Pancreas (tissue), 10 donors: Measurements from ENCODE around the gene PEX7. TPM values are rescaled to one million over a fixed set of nuclear protein-coding genes. Genes with fewer than 3 reads are reported as not detected.
A peak's percentile ranks its signal among the peaks of the same experiment; 100 is the strongest.

Source experiments
- ATAC-seq, 4 donors: fragments of 200-7000 bp; cut with Tn5 transposase; one replicate each; pipeline versions ENCODE4 v1.8.0 to v1.9.1; 2020; ENCODE audit warnings: mild to moderate bottlenecking in 4 of 4, moderate library complexity in 4 of 4
- DNase-seq, 6 donors: peaks; one replicate each; pipeline ENCODE4 v3.0.0-alpha.2; 2020
- FAIRE-seq: peaks from 2 replicates; lab custom pipeline; 2012; peaks lifted over from hg19 to GRCh38; lab: Jason Lieb, UNC
- H3K27ac ChIP-seq, 4 donors: fragments of 200-600 bp; sonication (generic); 1 replicate in 3 of 4; 2 replicates in 1 of 4; pipeline versions ENCODE4 v1.5.0 to v1.8.0; 2020
- H3K27me3 ChIP-seq, 4 donors: fragments of 200-600 bp; one replicate each; pipeline ENCODE4 v1.8.0; 2021
- H3K36me3 ChIP-seq, 3 donors: fragments of 200-600 bp; sonication (generic) in 1 of 3; one replicate each; pipeline versions ENCODE4 v1.5.0 to v1.8.0; 2020 to 2021
- H3K4me1 ChIP-seq, 3 donors: fragments of 200-600 bp; one replicate each; pipeline ENCODE4 v1.8.0; 2021
- H3K4me3 ChIP-seq, 4 donors: fragments of 200-600 bp; sonication (generic) in 2 of 4; one replicate each; pipeline versions ENCODE4 v1.5.0 to v1.8.0; 2020 to 2021
- H3K9me3 ChIP-seq, 4 donors: fragments of 200-600 bp; one replicate each; pipeline ENCODE4 v1.8.0; 2021
- WGBS, 2 donors: extraction: QIAGEN DNeasy Blood & Tissue Kit; methylation state at CpG; one replicate each; pipeline ENCODE4 v1.1.7; 2013; 5-methylcytosine and 5-hydroxymethylcytosine counted together
- intact Hi-C, 3 donors: fragments of 100-400 bp; cut with DNase I; formaldehyde crosslinking; loops; one replicate each; pipeline versions ENCODE4 v1.11.1 to v1.14.2; 2022
- polyA plus RNA-seq, 2 donors: library from polyadenylated mRNA; stranded (reverse); fragments of 200-250 nt; gene quantifications; one replicate each; pipeline ENCODE4 v1.2.3, GENCODE V29; 2013
- total RNA-seq, 6 donors: library from RNA; stranded (reverse); fragmentation: NEBNext Ultra II Directional in 4 of 6; extraction: Animal tissue kit (Norgen Biotek cat#: 25700) in 4 of 6; gene quantifications; one replicate each; pipeline versions ENCODE4 v1.2.1 to v1.2.4, GENCODE V29; 2021 to 2023
- TF ChIP-seq, protein P1 (sequence below), 4 donors: fragments of 200-600 bp; sonication (generic) in 3 of 4; IDR thresholded peaks; one replicate each; pipeline versions ENCODE4 v1.5.0 to v1.8.0; 2021; ENCODE audit warnings: antibody characterized with exemption in 4 of 4
- donor health status: healthy with polysubstance abuse.
- donor health status: DM: no; HTN: no; CAD: no; lungs with moderate emphysema.
- donor health status: DM: no; HTN: no; CAD: no.
- donor health status: control.
- donor health status: control.
- donor health status: Bipolar disorder and iron deficiency.
- donor health status: DM: yes; HTN: yes; CAD: no.
- donor health status: DM: no; HTN: no; CAD: no.
- donor health status: DM: no; HTN: no; CAD: no.
- donor health status: DM: yes; HTN: yes; CAD: no.

PEX7 gene
- total and polyA plus RNA-seq, 8 donors, result 3.9 to 9.3 (median 6.8) TPM

- Histone ChIP-seq H3K4me3 (no peak overlapping the region), H3K27me3 (peaks cover 0 to 4% (median 1%) of the 10 kb centered on the region in 4 donors), H3K27ac (no peak overlapping the region), H3K4me1 (peaks cover 0 to 9% (median 7%) of the 10 kb centered on the region in 3 donors), H3K9me3 (no peaks in the 10 kb centered on the region), H3K36me3 (no peaks in the 10 kb centered on the region)
- WGBS, 2 donors, result 78 to 81% methylated on average over 40 of the region's 40 CpGs
- intact Hi-C loops, result no loop called here
- ATAC-seq, result no peak
- TF ChIP-seq, protein P1, sequence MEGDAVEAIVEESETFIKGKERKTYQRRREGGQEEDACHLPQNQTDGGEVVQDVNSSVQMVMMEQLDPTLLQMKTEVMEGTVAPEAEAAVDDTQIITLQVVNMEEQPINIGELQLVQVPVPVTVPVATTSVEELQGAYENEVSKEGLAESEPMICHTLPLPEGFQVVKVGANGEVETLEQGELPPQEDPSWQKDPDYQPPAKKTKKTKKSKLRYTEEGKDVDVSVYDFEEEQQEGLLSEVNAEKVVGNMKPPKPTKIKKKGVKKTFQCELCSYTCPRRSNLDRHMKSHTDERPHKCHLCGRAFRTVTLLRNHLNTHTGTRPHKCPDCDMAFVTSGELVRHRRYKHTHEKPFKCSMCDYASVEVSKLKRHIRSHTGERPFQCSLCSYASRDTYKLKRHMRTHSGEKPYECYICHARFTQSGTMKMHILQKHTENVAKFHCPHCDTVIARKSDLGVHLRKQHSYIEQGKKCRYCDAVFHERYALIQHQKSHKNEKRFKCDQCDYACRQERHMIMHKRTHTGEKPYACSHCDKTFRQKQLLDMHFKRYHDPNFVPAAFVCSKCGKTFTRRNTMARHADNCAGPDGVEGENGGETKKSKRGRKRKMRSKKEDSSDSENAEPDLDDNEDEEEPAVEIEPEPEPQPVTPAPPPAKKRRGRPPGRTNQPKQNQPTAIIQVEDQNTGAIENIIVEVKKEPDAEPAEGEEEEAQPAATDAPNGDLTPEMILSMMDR (IDR thresholded peaks at IDR 0.05), result no peak
- FAIRE-seq, result no peak
- peak in 3 of 6 donors; percentile 10 to 63 (median 18) for DNase-seq
These were observed 101.7 kb downstream of the PEX7 start for GRCh38 chr6:136923954-136924673.

- H3K36me3 ChIP-seq, result no peaks in the 10 kb centered on the region
- TF ChIP-seq, protein P1 (IDR thresholded peaks at IDR 0.05), result no peak
- 92 to 96% methylated on average over 2 of the region's 2 CpGs for WGBS, 2 donors
These were observed 104.0 kb downstream of the PEX7 start for GRCh38 chr6:136926383-136926782.

DNA sequence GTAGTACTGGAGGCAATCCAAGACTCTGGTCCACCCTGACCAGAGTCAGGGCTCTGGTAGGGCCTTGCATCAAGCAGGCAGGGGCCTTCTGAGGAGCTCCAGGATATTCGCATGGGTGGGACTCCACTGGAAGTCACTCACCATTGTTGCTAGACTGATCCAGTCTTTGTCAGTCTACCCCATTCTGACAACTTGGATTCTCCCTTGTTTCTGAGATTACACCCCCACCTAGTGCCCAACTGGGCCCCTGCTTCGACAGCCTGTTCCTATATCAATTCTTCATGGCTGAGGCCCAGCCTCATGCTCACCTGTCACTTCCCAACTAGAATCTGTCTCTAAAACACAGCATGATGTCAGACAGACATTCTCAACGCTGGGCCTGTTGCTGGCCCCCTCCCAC is 104.9 kb downstream of the PEX7 start:
- H3K4me3 ChIP-seq, result no peak overlapping the region
- FAIRE-seq (no peak), DNase-seq (peak in 2 of 6 donors; percentile 5 to 17), ATAC-seq (peak in 3 of 4 donors; percentile 66 to 70 (median 66))
- H3K27ac ChIP-seq, result no peak overlapping the region
- TF ChIP-seq, protein P1 (IDR thresholded peaks at IDR 0.05), result peak in 1 of 4 donors; percentile 16
- no peaks in the 10 kb centered on the region for H3K27me3 ChIP-seq
- intact Hi-C loops, result no loop called here
- no peaks in the 10 kb centered on the region for H3K36me3 ChIP-seq
- no peaks in the 10 kb centered on the region for H3K9me3 ChIP-seq
- no peaks in the 10 kb centered on the region for H3K4me1 ChIP-seq
- WGBS, 2 donors, result 59 to 62% methylated on average over 3 of the region's 3 CpGs

More at GRCh38 chr6:136926383-136926782, 104.0 kb downstream of the PEX7 start:
- FAIRE-seq, result no peak
- no peaks in the 10 kb centered on the region for H3K9me3 ChIP-seq
- H3K27me3 ChIP-seq, result no peaks in the 10 kb centered on the region
- intact Hi-C loops, result no loop called here
- no peak overlapping the region for H3K4me3 ChIP-seq
- ATAC-seq, result no peak
- no peak for DNase-seq
- no peaks in the 10 kb centered on the region for H3K4me1 ChIP-seq
- H3K27ac ChIP-seq, result no peak overlapping the region

GRCh38 chr6:136930528-136930927 is 108.1 kb downstream of the PEX7 start:
- H3K36me3 ChIP-seq, result no peaks in the 10 kb centered on the region
- no peak for FAIRE-seq
- no peaks in the 10 kb centered on the region for H3K4me1 ChIP-seq
- H3K27me3 ChIP-seq, result no peaks in the 10 kb centered on the region
- no peaks in the 10 kb centered on the region for H3K9me3 ChIP-seq
- 93% methylated on average over 4 of the region's 4 CpGs for WGBS, 2 donors
- DNase-seq, result no peak
- H3K4me3 ChIP-seq, result no peak overlapping the region
- ATAC-seq, result no peak
- no peak overlapping the region for H3K27ac ChIP-seq
- TF ChIP-seq, protein P1 (IDR thresholded peaks at IDR 0.05), result no peak
- intact Hi-C loops, result no loop called here

- TF ChIP-seq, protein P1 (IDR thresholded peaks at IDR 0.05), result no peak
- intact Hi-C loops, result no loop called here
- Histone ChIP-seq H3K4me3 (no peak overlapping the region), H3K4me1 (no peaks in the 10 kb centered on the region), H3K36me3 (no peaks in the 10 kb centered on the region), H3K27ac (no peak overlapping the region), H3K9me3 (no peaks in the 10 kb centered on the region), H3K27me3 (no peaks in the 10 kb centered on the region)
- FAIRE-seq (no peak), DNase-seq (no peak), ATAC-seq (peak; percentile 67 to 81 (median 75))
- WGBS, 2 donors, result 65 to 68% methylated on average over 2 of the region's 2 CpGs
These were observed 110.2 kb downstream of the PEX7 start for GRCh38 chr6:136932599-136932998.
